H1 (cell line): Measurements from ENCODE around the gene COQ8A. TPM values are rescaled to one million over a fixed set of nuclear protein-coding genes. Genes with fewer than 3 reads are reported as not detected.

Experiments used
- CEBPB ChIP-seq: IDR thresholded peaks from 2 replicates; pipeline ENCODE4 v1.6.1; 2012; ENCODE audit warnings: low read depth, low read length
- CHD2 ChIP-seq: IDR thresholded peaks from 2 replicates; pipeline ENCODE4 v1.6.1; 2012; ENCODE audit warnings: low read length, improper control_type of control experiment
- CTBP2 ChIP-seq: IDR thresholded peaks from 2 replicates; pipeline ENCODE4 v1.7.0; 2011; ENCODE audit warnings: borderline replicate concordance, mild to moderate bottlenecking, moderate library complexity, mixed read lengths, low read length; ENCODE audit not compliant: insufficient read depth, insufficient read length
- MAFK ChIP-seq: IDR thresholded peaks from 2 replicates; pipeline ENCODE4 v1.6.1; 2012; ENCODE audit warnings: low read depth, mild to moderate bottlenecking, improper control_type of control experiment, low read length
- PHF8 ChIP-seq: fragments of 200-600 bp; sonication (generic); conservative IDR thresholded peaks from 2 replicates; pipeline ENCODE4 v1.7.1; 2012; ENCODE audit warnings: low read depth, mild to moderate bottlenecking, inconsistent platforms, low read length, moderate library complexity
- RXRA ChIP-seq: IDR thresholded peaks from 2 replicates; pipeline ENCODE4 v1.6.1; 2011; ENCODE audit warnings: low read depth, mild to moderate bottlenecking, low read length, moderate library complexity; ENCODE audit not compliant: insufficient read depth
- SRF ChIP-seq: IDR thresholded peaks from 2 replicates; pipeline ENCODE4 v1.6.1; 2011; ENCODE audit warnings: mild to moderate bottlenecking, low read depth, low read length, moderate library complexity
- polyA plus RNA-seq, 7 experiments: library from polyadenylated mRNA; depleted of rRNA in 3 of 7; stranded (reverse) in 5 of 7; unstranded in 2 of 7; fragments of >200 nt in 5 of 7; fragments of 200-250 nt in 2 of 7; gene quantifications; 1 replicate in 5 of 7; 2 replicates in 1 of 7; 4 replicates in 1 of 7; pipeline versions ENCODE4 v1.2.1 to v1.2.3, GENCODE V29; 2011 to 2013; ENCODE audit warnings: missing spikeins in 2 of 7, mixed read lengths in 2 of 7
- total RNA-seq: library from RNA; stranded (reverse); fragmentation: NEBNext Ultra II Directional; extraction: Animal tissue kit (Norgen Biotek cat#: 25700); gene quantifications from 2 replicates; pipeline ENCODE4 v1.2.1, GENCODE V29; 2021
- TF ChIP-seq, protein P1 (sequence below): fragments of 300-600 bp; sonication (generic); IDR thresholded peaks from 2 replicates; pipeline ENCODE4 v1.7.1; 2012; ENCODE audit warnings: low read length, moderate library complexity, mild to moderate bottlenecking, inconsistent platforms; ENCODE audit not compliant: insufficient replicate concordance
- TF ChIP-seq, protein P2 (sequence below): IDR thresholded peaks from 2 replicates; pipeline ENCODE4 v1.6.1; 2012; ENCODE audit warnings: inconsistent platforms

COQ8A gene
- total and polyA plus RNA-seq, 2 of the 8 experiments (the other 6 are each of a cell fraction or from before 2014, with no cell fraction given) = 28.5 to 38.9 TPM

DNA sequence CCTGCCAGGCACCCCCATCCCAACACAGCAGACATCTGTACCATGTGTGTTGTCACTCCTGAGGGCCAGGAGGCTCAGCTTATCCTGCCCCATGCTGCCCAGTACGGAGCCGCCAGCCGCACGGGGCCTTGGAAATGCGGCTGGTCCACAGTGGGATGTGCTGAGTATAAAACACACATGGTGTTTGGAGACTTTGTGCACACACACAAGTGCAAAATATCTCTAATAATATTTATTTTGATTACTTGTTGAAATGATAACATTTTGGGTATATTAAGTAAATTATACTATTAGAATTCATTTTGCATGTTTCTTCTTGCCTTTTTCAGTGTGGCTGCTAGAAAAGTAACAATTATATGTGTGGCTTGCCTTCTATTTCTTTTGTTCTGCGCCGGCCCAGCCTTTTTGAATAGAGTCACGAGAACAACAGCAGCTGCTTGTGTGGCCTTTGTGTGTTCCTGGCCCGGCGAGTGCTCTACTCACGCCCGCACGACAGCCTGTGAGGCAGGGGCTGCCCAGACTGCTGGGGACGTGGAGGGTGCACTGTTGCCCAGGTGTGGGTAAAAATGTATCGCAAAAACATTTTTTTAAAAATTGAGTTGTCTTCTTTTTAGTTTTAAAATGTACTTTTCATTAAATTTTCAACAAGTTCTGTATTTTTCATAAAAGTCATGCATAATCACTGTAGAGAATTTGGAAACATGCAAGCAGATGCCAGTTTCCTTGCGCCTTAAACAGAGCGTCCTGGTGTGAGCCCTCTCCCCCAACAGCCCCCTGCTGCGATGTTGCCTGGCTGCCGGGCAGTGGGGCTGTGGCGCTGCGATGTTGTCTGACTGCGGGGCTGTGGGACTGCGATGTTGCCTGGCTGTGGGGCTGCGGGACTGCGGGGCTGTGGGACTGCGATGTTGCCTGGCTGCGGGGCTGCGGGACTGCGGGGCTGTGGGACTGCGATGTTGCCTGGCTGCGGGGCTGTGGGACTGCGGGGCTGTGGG lies 35.5 kb downstream of the COQ8A start (continued):
- TF ChIP-seq, protein P1, sequence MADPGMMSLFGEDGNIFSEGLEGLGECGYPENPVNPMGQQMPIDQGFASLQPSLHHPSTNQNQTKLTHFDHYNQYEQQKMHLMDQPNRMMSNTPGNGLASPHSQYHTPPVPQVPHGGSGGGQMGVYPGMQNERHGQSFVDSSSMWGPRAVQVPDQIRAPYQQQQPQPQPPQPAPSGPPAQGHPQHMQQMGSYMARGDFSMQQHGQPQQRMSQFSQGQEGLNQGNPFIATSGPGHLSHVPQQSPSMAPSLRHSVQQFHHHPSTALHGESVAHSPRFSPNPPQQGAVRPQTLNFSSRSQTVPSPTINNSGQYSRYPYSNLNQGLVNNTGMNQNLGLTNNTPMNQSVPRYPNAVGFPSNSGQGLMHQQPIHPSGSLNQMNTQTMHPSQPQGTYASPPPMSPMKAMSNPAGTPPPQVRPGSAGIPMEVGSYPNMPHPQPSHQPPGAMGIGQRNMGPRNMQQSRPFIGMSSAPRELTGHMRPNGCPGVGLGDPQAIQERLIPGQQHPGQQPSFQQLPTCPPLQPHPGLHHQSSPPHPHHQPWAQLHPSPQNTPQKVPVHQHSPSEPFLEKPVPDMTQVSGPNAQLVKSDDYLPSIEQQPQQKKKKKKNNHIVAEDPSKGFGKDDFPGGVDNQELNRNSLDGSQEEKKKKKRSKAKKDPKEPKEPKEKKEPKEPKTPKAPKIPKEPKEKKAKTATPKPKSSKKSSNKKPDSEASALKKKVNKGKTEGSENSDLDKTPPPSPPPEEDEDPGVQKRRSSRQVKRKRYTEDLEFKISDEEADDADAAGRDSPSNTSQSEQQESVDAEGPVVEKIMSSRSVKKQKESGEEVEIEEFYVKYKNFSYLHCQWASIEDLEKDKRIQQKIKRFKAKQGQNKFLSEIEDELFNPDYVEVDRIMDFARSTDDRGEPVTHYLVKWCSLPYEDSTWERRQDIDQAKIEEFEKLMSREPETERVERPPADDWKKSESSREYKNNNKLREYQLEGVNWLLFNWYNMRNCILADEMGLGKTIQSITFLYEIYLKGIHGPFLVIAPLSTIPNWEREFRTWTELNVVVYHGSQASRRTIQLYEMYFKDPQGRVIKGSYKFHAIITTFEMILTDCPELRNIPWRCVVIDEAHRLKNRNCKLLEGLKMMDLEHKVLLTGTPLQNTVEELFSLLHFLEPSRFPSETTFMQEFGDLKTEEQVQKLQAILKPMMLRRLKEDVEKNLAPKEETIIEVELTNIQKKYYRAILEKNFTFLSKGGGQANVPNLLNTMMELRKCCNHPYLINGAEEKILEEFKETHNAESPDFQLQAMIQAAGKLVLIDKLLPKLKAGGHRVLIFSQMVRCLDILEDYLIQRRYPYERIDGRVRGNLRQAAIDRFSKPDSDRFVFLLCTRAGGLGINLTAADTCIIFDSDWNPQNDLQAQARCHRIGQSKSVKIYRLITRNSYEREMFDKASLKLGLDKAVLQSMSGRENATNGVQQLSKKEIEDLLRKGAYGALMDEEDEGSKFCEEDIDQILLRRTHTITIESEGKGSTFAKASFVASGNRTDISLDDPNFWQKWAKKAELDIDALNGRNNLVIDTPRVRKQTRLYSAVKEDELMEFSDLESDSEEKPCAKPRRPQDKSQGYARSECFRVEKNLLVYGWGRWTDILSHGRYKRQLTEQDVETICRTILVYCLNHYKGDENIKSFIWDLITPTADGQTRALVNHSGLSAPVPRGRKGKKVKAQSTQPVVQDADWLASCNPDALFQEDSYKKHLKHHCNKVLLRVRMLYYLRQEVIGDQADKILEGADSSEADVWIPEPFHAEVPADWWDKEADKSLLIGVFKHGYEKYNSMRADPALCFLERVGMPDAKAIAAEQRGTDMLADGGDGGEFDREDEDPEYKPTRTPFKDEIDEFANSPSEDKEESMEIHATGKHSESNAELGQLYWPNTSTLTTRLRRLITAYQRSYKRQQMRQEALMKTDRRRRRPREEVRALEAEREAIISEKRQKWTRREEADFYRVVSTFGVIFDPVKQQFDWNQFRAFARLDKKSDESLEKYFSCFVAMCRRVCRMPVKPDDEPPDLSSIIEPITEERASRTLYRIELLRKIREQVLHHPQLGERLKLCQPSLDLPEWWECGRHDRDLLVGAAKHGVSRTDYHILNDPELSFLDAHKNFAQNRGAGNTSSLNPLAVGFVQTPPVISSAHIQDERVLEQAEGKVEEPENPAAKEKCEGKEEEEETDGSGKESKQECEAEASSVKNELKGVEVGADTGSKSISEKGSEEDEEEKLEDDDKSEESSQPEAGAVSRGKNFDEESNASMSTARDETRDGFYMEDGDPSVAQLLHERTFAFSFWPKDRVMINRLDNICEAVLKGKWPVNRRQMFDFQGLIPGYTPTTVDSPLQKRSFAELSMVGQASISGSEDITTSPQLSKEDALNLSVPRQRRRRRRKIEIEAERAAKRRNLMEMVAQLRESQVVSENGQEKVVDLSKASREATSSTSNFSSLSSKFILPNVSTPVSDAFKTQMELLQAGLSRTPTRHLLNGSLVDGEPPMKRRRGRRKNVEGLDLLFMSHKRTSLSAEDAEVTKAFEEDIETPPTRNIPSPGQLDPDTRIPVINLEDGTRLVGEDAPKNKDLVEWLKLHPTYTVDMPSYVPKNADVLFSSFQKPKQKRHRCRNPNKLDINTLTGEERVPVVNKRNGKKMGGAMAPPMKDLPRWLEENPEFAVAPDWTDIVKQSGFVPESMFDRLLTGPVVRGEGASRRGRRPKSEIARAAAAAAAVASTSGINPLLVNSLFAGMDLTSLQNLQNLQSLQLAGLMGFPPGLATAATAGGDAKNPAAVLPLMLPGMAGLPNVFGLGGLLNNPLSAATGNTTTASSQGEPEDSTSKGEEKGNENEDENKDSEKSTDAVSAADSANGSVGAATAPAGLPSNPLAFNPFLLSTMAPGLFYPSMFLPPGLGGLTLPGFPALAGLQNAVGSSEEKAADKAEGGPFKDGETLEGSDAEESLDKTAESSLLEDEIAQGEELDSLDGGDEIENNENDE = no peak
- TF ChIP-seq PHF8 (no peak), RXRA (no peak), CEBPB (no peak), CHD2 (no peak), CTBP2 (no peak), SRF (no peak), MAFK (no peak)
- TF ChIP-seq, protein P2, sequence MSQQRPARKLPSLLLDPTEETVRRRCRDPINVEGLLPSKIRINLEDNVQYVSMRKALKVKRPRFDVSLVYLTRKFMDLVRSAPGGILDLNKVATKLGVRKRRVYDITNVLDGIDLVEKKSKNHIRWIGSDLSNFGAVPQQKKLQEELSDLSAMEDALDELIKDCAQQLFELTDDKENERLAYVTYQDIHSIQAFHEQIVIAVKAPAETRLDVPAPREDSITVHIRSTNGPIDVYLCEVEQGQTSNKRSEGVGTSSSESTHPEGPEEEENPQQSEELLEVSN = no peak
